ENCODE measurements around the gene ARHGAP32.

The ARHGAP32 gene

GRCh38 chr11:129115652-129116586 lies 76.2 kb downstream of the ARHGAP32 start:
- peak; percentile 50 for DNase-seq (ENCODE audit: low spot score)

GRCh38 chr11:129109701-129110100 lies 82.4 kb downstream of the ARHGAP32 start:
- DNase-seq (ENCODE audit: low spot score) = no peak

- no peak for DNase-seq (ENCODE audit: low spot score)
Measured at GRCh38 chr11:129106788-129107187, 85.3 kb downstream of the ARHGAP32 start.

- no peak for DNase-seq (ENCODE audit: low spot score)
Measured at GRCh38 chr11:129102756-129103155, 89.4 kb downstream of the ARHGAP32 start.

GRCh38 chr11:129102225-129102624 lies 89.9 kb downstream of the ARHGAP32 start:
- no peak for DNase-seq (ENCODE audit: low spot score)

GRCh38 chr11:129093283-129093682 lies 98.8 kb downstream of the ARHGAP32 start:
- DNase-seq (ENCODE audit: low spot score) = no peak

- DNase-seq (ENCODE audit: low spot score) = no peak
Measured at GRCh38 chr11:129090056-129090455, 102.1 kb downstream of the ARHGAP32 start.

- DNase-seq (ENCODE audit: low spot score) = no peak
Measured at GRCh38 chr11:129089279-129089678, 102.8 kb downstream of the ARHGAP32 start.

- no peak for DNase-seq (ENCODE audit: low spot score)
Measured at GRCh38 chr11:129086976-129087375, 105.1 kb downstream of the ARHGAP32 start.

GRCh38 chr11:129077191-129077590 lies 114.9 kb downstream of the ARHGAP32 start:
- no peak for DNase-seq (ENCODE audit: low spot score)

GRCh38 chr11:129075757-129076156 lies 116.4 kb downstream of the ARHGAP32 start:
- DNase-seq (ENCODE audit: low spot score) = no peak

GRCh38 chr11:129067454-129067853 lies 124.7 kb downstream of the ARHGAP32 start:
- DNase-seq (ENCODE audit: low spot score) = no peak

- no peak for DNase-seq (ENCODE audit: low spot score)
Measured at GRCh38 chr11:129066229-129066628, 125.9 kb downstream of the ARHGAP32 start.

GRCh38 chr11:129063118-129063517 lies 129.0 kb downstream of the ARHGAP32 start:
- no peak for DNase-seq (ENCODE audit: low spot score)

GRCh38 chr11:129061492-129062230 lies 130.5 kb downstream of the ARHGAP32 start:
- no peak for DNase-seq (ENCODE audit: low spot score)

- no peak for DNase-seq (ENCODE audit: low spot score)
Measured at GRCh38 chr11:129056916-129057315, 135.2 kb downstream of the ARHGAP32 start.

- no peak for DNase-seq (ENCODE audit: low spot score)
Measured at GRCh38 chr11:129055196-129055595, 136.9 kb downstream of the ARHGAP32 start.

GRCh38 chr11:129048911-129049310 lies 143.2 kb downstream of the ARHGAP32 start:
- DNase-seq (ENCODE audit: low spot score) = no peak

- no peak for DNase-seq (ENCODE audit: low spot score)
Measured at GRCh38 chr11:129045150-129045549, 147.0 kb downstream of the ARHGAP32 start.

- DNase-seq (ENCODE audit: low spot score) = no peak
Measured at GRCh38 chr11:129042503-129042902, 149.6 kb downstream of the ARHGAP32 start.

GRCh38 chr11:129041611-129042018 lies 150.5 kb downstream of the ARHGAP32 start:
- DNase-seq (ENCODE audit: low spot score) = no peak

GRCh38 chr11:129040934-129041333 lies 151.2 kb downstream of the ARHGAP32 start:
- no peak for DNase-seq (ENCODE audit: low spot score)

- no peak for DNase-seq (ENCODE audit: low spot score)
Measured at GRCh38 chr11:129035244-129035643, 156.9 kb downstream of the ARHGAP32 start.
